Measurements from ENCODE around the gene ACP7.
"Not testable (repeated sequence)": the region's sequence is repeated elsewhere in the genome, so short reads cannot be mapped to it uniquely, and the experiment has no call there.

ACP7 gene

GRCh38 chr19:39078436-39079200 lies 5.5 kb upstream of the ACP7 start:
- no peak for DNase-seq

- DNase-seq, result no peak
Measured at GRCh38 chr19:39080431-39080830, 3.7 kb upstream of the ACP7 start.

GRCh38 chr19:39082167-39082566 lies 2.0 kb upstream of the ACP7 start:
- no peak for DNase-seq

DNA sequence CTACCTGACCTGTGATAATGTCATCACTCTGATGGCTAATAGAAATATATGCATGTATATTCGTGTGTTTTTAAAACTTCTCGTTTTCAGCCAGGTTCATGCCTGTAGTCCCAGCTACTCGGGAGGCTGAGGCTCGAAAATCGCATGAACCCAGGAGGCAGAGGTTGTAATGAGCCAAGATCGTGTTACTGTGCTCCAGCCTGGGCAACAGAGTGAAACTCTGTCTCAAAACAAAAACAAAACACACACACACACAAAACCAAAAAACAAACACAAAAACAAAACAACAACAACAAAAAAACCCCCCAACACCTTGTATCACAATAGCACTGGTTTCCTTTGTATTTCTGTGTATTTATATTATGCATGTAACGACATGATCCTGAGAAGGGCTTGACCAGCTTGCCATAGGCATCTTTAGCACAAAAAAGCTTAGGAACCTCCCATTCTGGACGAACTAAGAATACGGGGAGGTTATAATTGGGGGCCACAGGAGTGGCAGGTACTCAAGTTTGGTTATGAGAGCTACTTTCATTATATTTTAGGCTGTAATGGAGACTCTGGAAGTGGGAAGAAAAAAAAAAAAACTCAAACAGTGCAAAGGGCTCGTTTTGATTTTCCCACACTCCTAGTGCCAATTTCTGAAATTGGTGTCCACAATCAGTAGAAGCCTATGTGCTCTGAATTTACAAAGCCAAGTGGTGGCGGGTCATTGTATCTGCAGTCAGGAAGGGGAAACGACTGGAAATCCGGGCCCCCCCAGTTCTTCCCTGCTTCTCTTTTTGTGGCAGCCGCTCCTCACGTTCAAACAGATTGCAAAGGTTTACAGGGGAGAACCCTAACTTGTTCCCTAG lies 1.2 kb upstream of the ACP7 start:
- DNase-seq, result no peak

DNA sequence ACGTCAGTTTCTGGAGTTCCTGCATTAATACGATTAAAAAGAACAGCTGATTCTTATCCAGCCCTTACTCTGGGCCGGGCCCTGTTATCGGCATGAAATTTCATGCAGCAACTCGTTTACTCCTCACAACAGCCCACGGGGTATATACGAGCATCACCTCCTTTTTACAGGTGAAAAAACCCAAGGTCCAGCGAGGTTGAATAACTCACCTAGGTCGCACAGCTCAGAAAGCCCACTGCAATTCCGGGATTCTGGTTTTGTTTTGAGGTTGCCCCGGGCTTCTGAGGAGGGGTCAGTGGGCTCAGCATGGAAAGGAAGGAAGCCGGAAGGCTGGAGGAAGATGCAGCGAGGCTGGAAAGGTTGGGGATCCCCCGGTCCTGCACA lies 577 bp upstream of the ACP7 start:
- DNase-seq, result no peak

DNA sequence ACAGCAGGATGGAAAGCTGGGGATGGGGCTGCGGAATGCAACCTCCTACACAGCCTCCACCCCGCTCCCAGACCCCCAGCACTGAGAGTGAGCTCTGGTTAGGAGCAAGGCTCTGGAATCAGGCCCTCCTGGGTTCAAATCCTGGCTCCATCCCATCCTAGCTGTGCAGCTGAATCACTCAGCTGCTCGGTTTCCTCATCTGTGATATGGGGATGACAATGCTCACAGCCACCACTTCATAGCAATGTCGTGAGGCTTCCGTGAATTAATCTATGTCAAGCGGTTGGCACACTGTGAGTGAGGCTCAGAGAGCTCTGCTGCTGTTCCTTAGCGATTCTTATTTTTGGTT lies 538 bp downstream of the ACP7 start:
- DNase-seq, result no peak

- DNase-seq, result no peak
Measured at GRCh38 chr19:39085392-39085791, 1.2 kb downstream of the ACP7 start.

GRCh38 chr19:39086386-39086785 lies 2.2 kb downstream of the ACP7 start:
- no peak for DNase-seq

DNA sequence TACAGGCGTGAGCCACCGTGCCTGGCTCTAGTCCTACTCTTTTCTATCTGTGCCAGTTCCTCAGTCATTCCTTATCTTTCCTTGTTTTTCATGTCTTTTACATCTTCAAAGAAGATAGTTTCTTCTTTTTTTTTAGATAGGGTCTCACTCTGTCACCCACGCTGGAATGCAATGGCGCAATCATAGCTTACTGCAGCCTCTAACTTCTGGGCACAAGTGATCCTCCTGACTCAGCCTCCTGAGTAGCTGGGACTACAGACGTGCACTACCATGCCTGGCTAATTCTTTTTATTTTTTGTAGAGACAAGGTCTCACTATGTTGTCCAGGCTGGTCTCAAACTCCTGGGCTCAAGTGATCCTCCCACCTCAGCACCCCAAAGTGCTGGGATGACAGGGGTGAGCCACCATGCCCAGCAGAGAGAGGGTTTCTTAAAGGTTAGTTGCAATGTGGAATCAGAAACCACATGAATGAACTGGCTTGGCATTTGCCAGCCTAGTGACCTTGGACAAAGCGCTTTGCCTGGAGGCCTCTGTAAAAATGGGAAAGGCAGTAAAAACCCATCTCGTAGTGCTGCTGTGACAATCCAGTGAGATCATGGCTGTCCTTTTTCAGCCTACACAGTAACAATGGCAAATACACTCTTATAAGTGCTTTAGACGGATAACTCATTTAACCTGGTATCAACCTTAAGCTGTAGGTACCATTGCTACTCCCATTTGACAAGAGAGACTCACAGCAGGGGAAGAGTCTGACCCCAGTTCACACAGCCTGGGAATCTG lies 3.9 kb downstream of the ACP7 start:
- DNase-seq, result no peak

DNA sequence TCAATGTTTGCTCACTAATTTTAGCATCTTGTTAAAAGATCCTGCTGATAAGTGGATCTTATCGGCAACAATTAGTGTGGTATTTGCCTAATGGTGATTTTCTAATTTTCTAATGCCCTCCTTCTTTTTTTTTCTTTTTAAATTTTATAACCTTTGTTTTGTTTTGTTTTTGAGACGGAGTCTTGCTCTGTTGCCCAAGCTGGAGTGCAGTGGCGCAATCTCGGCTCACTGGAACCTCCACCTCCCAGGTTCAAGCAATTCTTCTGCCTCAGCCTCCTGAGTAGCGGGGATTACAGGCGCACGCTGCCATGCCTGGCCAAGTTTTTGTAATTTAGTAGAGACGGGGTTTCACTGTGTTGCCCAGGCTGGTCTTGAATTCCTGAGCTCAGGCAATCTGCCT lies 5.8 kb downstream of the ACP7 start:
- DNase-seq, result not testable (repeated sequence)

GRCh38 chr19:39090881-39091280 lies 6.7 kb downstream of the ACP7 start:
- DNase-seq, result no peak

DNA sequence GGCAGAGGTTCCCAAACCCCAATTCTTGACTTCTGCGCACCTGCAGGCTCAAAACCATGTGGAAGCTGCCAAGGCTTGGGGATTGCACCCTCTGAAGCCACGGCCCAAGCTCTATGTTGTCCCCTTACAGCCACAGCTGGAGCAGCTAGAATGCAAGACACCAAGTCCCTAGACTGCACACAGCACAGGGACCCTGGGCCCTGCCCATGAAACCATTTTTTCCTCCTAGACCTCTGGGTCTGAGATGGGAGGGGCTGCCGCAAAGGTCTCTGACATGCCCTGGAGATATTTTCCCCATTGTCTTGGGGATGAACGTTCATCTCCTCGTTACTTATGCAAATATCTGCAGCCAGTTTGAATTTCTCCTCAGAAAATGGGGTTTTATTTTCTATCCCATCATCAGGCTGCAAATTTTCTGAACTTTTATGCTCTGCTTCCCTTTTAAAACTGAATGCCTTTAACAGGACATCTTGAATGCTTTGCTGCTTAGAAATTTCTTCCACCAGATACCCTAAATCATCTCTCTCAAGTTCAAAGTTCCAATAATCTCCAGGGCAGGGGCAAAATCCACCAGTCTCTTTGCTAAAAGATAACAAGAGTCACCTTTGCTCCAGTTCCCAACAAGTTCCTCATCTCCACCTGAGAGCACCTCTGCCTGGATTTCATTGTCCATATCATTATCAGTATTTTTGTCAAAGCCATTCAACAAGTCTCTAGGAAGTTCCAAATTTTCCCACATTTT lies 11.8 kb downstream of the ACP7 start:
- DNase-seq, result not testable (repeated sequence)

GRCh38 chr19:39097299-39097698 lies 13.1 kb downstream of the ACP7 start:
- no peak for DNase-seq

- DNase-seq, result no peak
Measured at GRCh38 chr19:39097721-39098120, 13.6 kb downstream of the ACP7 start.

GRCh38 chr19:39098365-39099269 lies 14.4 kb downstream of the ACP7 start:
- no peak for DNase-seq

GRCh38 chr19:39099341-39099740 lies 15.2 kb downstream of the ACP7 start:
- no peak for DNase-seq

DNA sequence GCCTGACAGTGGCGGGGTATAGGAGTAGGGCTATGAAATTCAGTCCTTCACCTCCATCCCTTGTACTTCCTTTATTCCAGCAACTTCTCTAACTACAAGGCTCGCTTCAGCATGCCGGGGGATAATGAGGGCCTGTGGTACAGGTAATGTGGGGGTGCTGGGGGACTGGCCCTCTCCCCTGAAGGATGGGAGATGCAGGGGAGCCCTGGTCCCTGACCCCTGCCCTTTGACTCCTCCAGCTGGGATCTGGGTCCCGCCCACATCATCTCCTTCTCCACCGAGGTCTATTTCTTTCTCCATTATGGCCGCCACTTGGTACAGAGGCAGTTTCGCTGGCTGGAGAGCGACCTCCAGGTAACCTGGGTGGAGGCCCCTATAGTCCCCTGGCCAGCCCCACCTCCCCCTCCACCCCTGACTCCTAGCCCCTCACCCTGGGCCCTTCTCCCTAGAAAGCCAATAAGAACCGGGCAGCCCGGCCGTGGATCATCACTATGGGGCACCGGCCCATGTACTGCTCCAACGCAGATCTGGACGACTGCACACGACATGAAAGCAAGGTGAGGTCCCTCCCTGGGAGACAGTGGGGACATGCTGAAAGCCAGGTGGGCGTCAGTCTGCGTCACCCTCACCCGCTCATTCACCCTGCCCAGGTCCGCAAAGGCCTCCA lies 16.5 kb downstream of the ACP7 start:
- DNase-seq, result no peak

DNA sequence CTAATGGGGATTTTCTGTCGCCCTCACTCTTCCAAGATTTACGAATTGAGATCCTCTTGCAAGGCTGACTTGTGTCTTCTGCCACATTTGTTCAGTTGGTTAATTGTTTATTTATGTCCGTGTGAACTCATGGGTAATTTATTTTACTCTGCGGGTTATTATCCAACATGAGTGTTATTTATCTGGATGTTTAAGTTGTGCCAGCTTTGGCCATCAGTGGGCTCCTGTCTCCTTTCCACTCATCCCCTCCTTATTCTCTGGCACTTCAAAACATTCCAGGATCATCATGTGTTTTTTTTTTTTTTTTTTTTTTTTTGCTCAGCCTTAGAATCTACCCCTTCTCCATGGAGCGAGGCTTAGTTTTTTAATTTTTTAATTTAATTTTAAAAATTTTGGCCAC lies 19.0 kb downstream of the ACP7 start:
- no peak for DNase-seq

DNA sequence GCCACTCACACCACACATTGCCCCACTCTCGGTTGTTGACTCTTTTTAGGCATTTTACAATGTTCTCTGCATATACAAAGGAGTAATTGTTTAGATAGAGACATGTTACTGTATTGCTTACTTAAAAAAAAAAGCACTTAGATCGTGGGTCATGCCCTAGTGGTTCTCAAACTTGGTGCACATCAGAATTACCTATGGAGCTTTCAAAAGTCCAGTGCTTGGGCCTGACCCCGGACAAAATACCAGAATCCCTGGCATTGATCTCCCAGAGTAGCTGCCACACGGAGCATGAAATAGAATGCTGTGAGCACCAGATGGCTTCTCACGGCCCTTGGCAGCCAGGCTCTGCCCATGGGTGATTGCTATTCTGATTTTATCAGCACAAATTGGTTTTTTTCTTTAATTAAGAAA lies 20.0 kb downstream of the ACP7 start:
- DNase-seq, result no peak

DNA sequence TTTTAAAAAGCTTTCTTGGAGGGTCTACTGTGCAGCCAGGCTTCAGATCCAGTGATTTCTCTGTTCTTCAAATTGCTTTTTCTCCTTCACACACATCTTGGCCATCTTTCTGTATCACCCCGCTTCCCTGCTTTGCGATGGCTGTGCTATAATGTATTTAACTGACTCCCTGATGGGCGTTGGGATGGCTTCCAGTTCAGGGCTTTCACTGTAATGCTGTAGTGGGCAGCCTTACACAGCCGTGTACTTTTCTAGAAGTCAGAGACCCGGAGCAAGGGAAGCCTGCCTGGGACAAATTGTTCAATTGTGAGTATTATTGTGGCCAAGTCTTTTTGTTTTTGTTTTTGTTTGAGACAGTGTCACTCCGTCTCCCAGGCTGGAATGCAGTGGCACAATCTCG lies 22.0 kb downstream of the ACP7 start:
- no peak for DNase-seq

DNA sequence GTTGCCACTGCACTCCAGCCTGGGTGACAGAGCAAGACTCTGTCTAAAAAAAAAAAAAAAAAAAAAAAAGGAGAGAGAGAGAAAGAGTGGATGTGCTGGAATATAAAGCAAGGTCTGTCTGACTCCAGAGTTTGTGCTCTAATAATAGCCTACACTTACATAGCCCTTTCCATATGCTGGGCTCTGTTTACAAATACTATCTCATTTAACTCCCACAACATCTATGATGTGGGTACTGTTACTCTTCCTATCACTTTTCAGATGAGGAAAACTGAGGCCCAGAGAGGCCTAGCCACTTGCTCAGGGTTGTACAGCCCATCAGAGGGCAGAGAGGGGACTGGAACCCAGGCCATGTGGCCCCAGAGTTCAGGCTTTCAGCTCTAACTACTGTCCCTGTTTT lies 25.5 kb downstream of the ACP7 start:
- DNase-seq, result no peak
